ENCODE measurements around the gene GJB2. TPM values are rescaled to one million over a fixed set of nuclear protein-coding genes. Genes with fewer than 3 reads are reported as not detected.

GJB2 gene
- total RNA-seq, 3 donors from 2014 or later, result 18.1 to 45.4 (median 42.9) TPM

GRCh38 chr13:20230913-20231838, 38.4 kb upstream of the GJB2 start:
- no peak for TF ChIP-seq CTCF (IDR thresholded peaks at IDR 0.05)
- ATAC-seq, result no peak
- no peak overlapping the region for H3K4me3 ChIP-seq
- no peaks in the 10 kb centered on the region for H3K36me3 ChIP-seq (ENCODE audit: low read depth)
- peaks cover 10% of the 10 kb centered on the region for H3K4me1 ChIP-seq (ENCODE audit: low read depth)
- no peaks in the 10 kb centered on the region for H3K9me3 ChIP-seq
- intact Hi-C loops (cut with DNase I, micrococcal nuclease), result no loop called here
- no peak for DNase-seq

- peaks cover 10% of the 10 kb centered on the region for H3K4me1 ChIP-seq (ENCODE audit: low read depth)
- ATAC-seq (no peak), DNase-seq (no peak)
- H3K4me3 ChIP-seq, result no peak overlapping the region
- no peaks in the 10 kb centered on the region for H3K36me3 ChIP-seq (ENCODE audit: low read depth)
- H3K9me3 ChIP-seq, result no peaks in the 10 kb centered on the region
- no peak for TF ChIP-seq CTCF (IDR thresholded peaks at IDR 0.05)
- intact Hi-C loops (cut with DNase I, micrococcal nuclease), result no loop called here
Measured at GRCh38 chr13:20227730-20228129, 35.0 kb upstream of the GJB2 start.

- ATAC-seq, result no peak
- TF ChIP-seq CTCF (IDR thresholded peaks at IDR 0.05), result no peak
- H3K4me1 ChIP-seq (ENCODE audit: low read depth), result peaks cover 7% of the 10 kb centered on the region
Measured at GRCh38 chr13:20227288-20227687, 34.5 kb upstream of the GJB2 start.

GRCh38 chr13:20222553-20222952, 29.8 kb upstream of the GJB2 start:
- Histone ChIP-seq H3K4me3 (no peak overlapping the region), H3K4me1 (ENCODE audit: low read depth) (no peaks in the 10 kb centered on the region), H3K36me3 (ENCODE audit: low read depth) (no peaks in the 10 kb centered on the region), H3K9me3 (no peaks in the 10 kb centered on the region)
- intact Hi-C loops (cut with DNase I, micrococcal nuclease), result no loop called here
- ATAC-seq (no peak), DNase-seq (no peak)
- no peak for TF ChIP-seq CTCF (IDR thresholded peaks at IDR 0.05)

More at GRCh38 chr13:20227288-20227687, 34.5 kb upstream of the GJB2 start:
- Histone ChIP-seq H3K36me3 (ENCODE audit: low read depth) (no peaks in the 10 kb centered on the region), H3K9me3 (no peaks in the 10 kb centered on the region), H3K4me3 (no peak overlapping the region)
- intact Hi-C loops (cut with DNase I, micrococcal nuclease), result no loop called here
- no peak for DNase-seq

GRCh38 chr13:20221772-20222171, 29.0 kb upstream of the GJB2 start:
- H3K4me1 ChIP-seq (ENCODE audit: low read depth), result no peaks in the 10 kb centered on the region
- no peak for TF ChIP-seq CTCF (IDR thresholded peaks at IDR 0.05)
- no peaks in the 10 kb centered on the region for H3K9me3 ChIP-seq
- intact Hi-C loops (cut with DNase I, micrococcal nuclease), result no loop called here
- ATAC-seq (no peak), DNase-seq (no peak)
- no peak overlapping the region for H3K4me3 ChIP-seq
- H3K36me3 ChIP-seq (ENCODE audit: low read depth), result no peaks in the 10 kb centered on the region

Data from mucosa of descending colon (tissue), 3 donors.